Esophagus muscularis mucosa (tissue), 4 donors: ENCODE results near the gene KAZN.

Source experiments
- EP300 ChIP-seq: sonication (generic); formaldehyde crosslinking; IDR thresholded peaks from one replicate; pipeline ENCODE4 v1.6.1; 2017; ENCODE audit warnings: antibody characterized with exemption
- POLR2A ChIP-seq: fragments of 450-650 bp; IDR thresholded peaks from one replicate; pipeline ENCODE4 v1.6.1; 2017; ENCODE audit warnings: antibody characterized with exemption, moderate library complexity, mild to moderate bottlenecking, low read depth
- POLR2AphosphoS5 ChIP-seq, 2 donors: sonication (generic); formaldehyde crosslinking; IDR thresholded peaks; one replicate each; pipeline ENCODE4 v1.6.1; 2017; ENCODE audit warnings: antibody characterized with exemption in 2 of 2
- TF ChIP-seq, protein P1 (sequence below), 3 experiments: fragments of 200-600 bp in 2 of 3; fragments of 450-650 bp in 1 of 3; sonication (generic) in 2 of 3; IDR thresholded peaks; one replicate each; pipeline ENCODE4 v1.5.1; 2017 to 2019; ENCODE audit warnings: antibody characterized with exemption in 3 of 3, mild to moderate bottlenecking in 2 of 3, moderate library complexity in 1 of 3

DNA sequence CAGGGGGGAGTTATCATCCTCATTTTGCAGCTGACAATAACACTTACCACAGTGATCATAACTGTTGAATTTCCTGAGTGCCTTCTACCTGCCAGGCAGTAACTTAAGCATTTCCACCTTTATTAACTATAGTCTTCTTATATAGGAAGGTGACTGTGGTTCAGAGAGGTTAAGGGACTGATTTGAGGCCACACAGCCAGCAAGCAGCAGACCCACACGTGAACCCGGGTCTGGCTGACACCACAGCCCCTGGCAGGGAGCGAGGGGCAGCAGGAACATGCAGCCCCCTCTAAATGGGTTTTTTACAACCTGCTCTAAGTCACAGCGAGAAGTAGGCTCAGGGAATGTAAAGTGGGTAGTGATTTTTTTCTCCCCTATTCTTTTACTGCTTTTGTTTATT lies 248.2 kb downstream of the KAZN start:
- TF ChIP-seq, protein P1, sequence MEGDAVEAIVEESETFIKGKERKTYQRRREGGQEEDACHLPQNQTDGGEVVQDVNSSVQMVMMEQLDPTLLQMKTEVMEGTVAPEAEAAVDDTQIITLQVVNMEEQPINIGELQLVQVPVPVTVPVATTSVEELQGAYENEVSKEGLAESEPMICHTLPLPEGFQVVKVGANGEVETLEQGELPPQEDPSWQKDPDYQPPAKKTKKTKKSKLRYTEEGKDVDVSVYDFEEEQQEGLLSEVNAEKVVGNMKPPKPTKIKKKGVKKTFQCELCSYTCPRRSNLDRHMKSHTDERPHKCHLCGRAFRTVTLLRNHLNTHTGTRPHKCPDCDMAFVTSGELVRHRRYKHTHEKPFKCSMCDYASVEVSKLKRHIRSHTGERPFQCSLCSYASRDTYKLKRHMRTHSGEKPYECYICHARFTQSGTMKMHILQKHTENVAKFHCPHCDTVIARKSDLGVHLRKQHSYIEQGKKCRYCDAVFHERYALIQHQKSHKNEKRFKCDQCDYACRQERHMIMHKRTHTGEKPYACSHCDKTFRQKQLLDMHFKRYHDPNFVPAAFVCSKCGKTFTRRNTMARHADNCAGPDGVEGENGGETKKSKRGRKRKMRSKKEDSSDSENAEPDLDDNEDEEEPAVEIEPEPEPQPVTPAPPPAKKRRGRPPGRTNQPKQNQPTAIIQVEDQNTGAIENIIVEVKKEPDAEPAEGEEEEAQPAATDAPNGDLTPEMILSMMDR (IDR thresholded peaks at IDR 0.05) = no peak
- TF ChIP-seq POLR2AphosphoS5 (IDR thresholded peaks at IDR 0.05) (no peak), POLR2A (no peak), EP300 (no peak)
